GM12878 (cell line): ENCODE measurements around the gene THTPA. TPM values are rescaled to one million over a fixed set of nuclear protein-coding genes. Genes with fewer than 3 reads are reported as not detected.

Experiments
- ATAC-seq: fragments of 200-7000 bp; cut with Tn5 transposase; 3 replicates; pipeline ENCODE4 v1.9.1; 2020; ENCODE audit warnings: mild to moderate bottlenecking, moderate library complexity
- BruUV-seq: library from RNA; stranded (reverse); fragments of 400-500 nt; replicated peaks from 2 replicates; lab custom pipeline; 2021; lab: Mats Ljungman, UMichigan
- CTCF ChIA-PET: fragments of 300-600 bp; sonication (Branson Sonifier 250); formaldehyde crosslinking; extraction: SDS; loops from one replicate; lab custom pipeline; 2021; ENCODE audit warnings: inconsistent platforms; lab: Yijun Ruan, JAX
- POLR2A ChIA-PET: fragments of 350-600 bp; formaldehyde crosslinking; extraction: SDS; loops from one replicate; lab custom pipeline; 2021; ENCODE audit warnings: inconsistent platforms; lab: Charles Lee
- RAD21 ChIA-PET: fragments of 300-600 bp; sonication (Branson Sonifier 250); formaldehyde crosslinking; loops from one replicate; lab custom pipeline; 2023; ENCODE audit warnings: antibody characterized with exemption; ENCODE audit not compliant: unreplicated experiment; lab: Charles Lee
- SMC1A ChIA-PET: fragments of 300-600 bp; sonication (Branson Sonifier 250); formaldehyde crosslinking; loops from one replicate; lab custom pipeline; 2023; ENCODE audit not compliant: unreplicated experiment, uncharacterized antibody; lab: Charles Lee
- DNase-seq: peaks from one replicate; pipeline ENCODE4 v3.0.0-alpha.2; 2011; ENCODE audit warnings: low read depth, low spot score
- FAIRE-seq: peaks from 3 replicates; lab custom pipeline; 2011; peaks lifted over from hg19 to GRCh38; lab: Jason Lieb, UNC
- H2AFZ ChIP-seq: 2 replicates; pipeline ENCODE4 v1.6.0; 2011; ENCODE audit warnings: low read depth, low read length, control low read depth; ENCODE audit not compliant: control insufficient read depth
- H3K27ac ChIP-seq: 2 replicates; pipeline ENCODE4 v1.5.1; 2011; ENCODE audit warnings: control low read depth; ENCODE audit not compliant: control insufficient read depth, insufficient read depth
- H3K27me3 ChIP-seq, 2 experiments: replicated peaks in 1 of 2; 2 replicates each; pipeline versions ENCODE4 v1.6.0 to v1.6.1; 2011; ENCODE audit warnings: low read length in 1 of 2; ENCODE audit not compliant: control insufficient read depth in 2 of 2, insufficient read depth in 2 of 2
- H3K36me3 ChIP-seq, 2 experiments: 2 replicates each; pipeline ENCODE4 v1.5.1; 2011; ENCODE audit warnings: low read length in 1 of 2; ENCODE audit not compliant: control insufficient read depth in 2 of 2, insufficient read depth in 2 of 2
- H3K4me1 ChIP-seq: 2 replicates; pipeline ENCODE4 v1.6.1; 2011; ENCODE audit warnings: mild to moderate bottlenecking, low read length, moderate library complexity, mixed read lengths; ENCODE audit not compliant: control insufficient read depth, insufficient read depth
- H3K4me2 ChIP-seq: 2 replicates; pipeline ENCODE4 v1.6.0; 2011; ENCODE audit warnings: control low read depth; ENCODE audit not compliant: control insufficient read depth, insufficient read depth
- H3K4me3 ChIP-seq: fragments of 200-600 bp; sonication (generic); 2 replicates; pipeline ENCODE4 v1.5.1; 2016
- H3K79me2 ChIP-seq: 2 replicates; pipeline ENCODE4 v1.6.0; 2011; ENCODE audit warnings: low read length; ENCODE audit not compliant: control insufficient read depth, insufficient read depth
- H3K9ac ChIP-seq: 2 replicates; pipeline ENCODE4 v1.8.0; 2011; ENCODE audit warnings: low read length, control low read depth, mixed read lengths; ENCODE audit not compliant: control insufficient read depth, insufficient read depth
- H3K9me3 ChIP-seq: replicated peaks from 3 replicates; pipeline ENCODE4 v1.5.1; 2011; ENCODE audit warnings: mild to moderate bottlenecking, low read length; ENCODE audit not compliant: control insufficient read depth, insufficient read depth
- H4K20me1 ChIP-seq: 2 replicates; pipeline ENCODE4 v1.6.0; 2011; ENCODE audit not compliant: control insufficient read depth, insufficient read depth
- MYC ChIP-seq: IDR thresholded peaks from 2 replicates; pipeline ENCODE4 v1.6.1; 2011; ENCODE audit warnings: mild to moderate bottlenecking, low read length, moderate library complexity, inconsistent platforms; ENCODE audit not compliant: insufficient read depth, insufficient replicate concordance, insufficient read length, severe bottlenecking
- RBBP5 ChIP-seq: fragments of 200-600 bp; sonication (generic); conservative IDR thresholded peaks from 2 replicates; pipeline ENCODE4 v1.6.1; 2016
- WGBS: methylation state at CpG from one replicate; pipeline ENCODE4 v1.1.6; 2016; ENCODE audit warnings: low lambda C conversion rate; ENCODE audit not compliant: insufficient replicate concordance, insufficient coverage; ENCODE audit errors: missing lambda C conversion rate; 5-methylcytosine and 5-hydroxymethylcytosine counted together
- in situ Hi-C: fragments of 300-500 bp; cut with MboI; formaldehyde crosslinking; loops from 9 replicates; pipeline ENCODE4 v1.14.3; 2018; ENCODE audit warnings: mixed read lengths
- intact Hi-C: fragments of 100-400 bp; cut with micrococcal nuclease; formaldehyde crosslinking; loops from one replicate; pipeline ENCODE4 v1.14.2; 2022; ENCODE audit not compliant: unreplicated experiment
- polyA plus RNA-seq, 11 experiments: library from polyadenylated mRNA; depleted of rRNA in 4 of 11; unstranded in 6 of 11; stranded (reverse) in 5 of 11; fragments of >200 nt; fragmentation: Nextera tagmentation in 4 of 11; fragmentation: Illumina TruSeq in 1 of 11; extraction: Ambion mirVana in 4 of 11; extraction: Trizol in 1 of 11; gene quantifications; 1 replicate in 1 of 11; 2 replicates in 10 of 11; pipeline versions ENCODE4 v1.2.1 to v1.2.3, GENCODE V29; 2011 to 2016; ENCODE audit warnings: inconsistent platforms in 2 of 11, missing spikeins in 2 of 11, low read depth in 1 of 11
- total RNA-seq, 4 experiments: library from RNA; depleted of rRNA in 3 of 4; stranded (reverse); fragments of >200 nt in 3 of 4; fragmentation: Illumina TruSeq in 1 of 4; extraction: Trizol in 1 of 4; gene quantifications; 2 replicates each; pipeline versions ENCODE4 v1.2.1 to v1.2.3, GENCODE V29; 2013 to 2021
- TF ChIP-seq, protein P1 (sequence below): fragments of 450-650 bp; IDR thresholded peaks from 2 replicates; pipeline ENCODE4 v1.6.1; 2016; ENCODE audit warnings: mild to moderate bottlenecking
- TF ChIP-seq, protein P2 (sequence below): IDR thresholded peaks from 2 replicates; pipeline ENCODE4 v1.6.1; 2011; ENCODE audit warnings: low read depth, low read length, improper control_type of control experiment, borderline replicate concordance

Gene THTPA
- total and polyA plus RNA-seq, 10 of the 15 experiments (the other 5 are each of a cell fraction or from before 2014, with no cell fraction given), result 3.1 to 24.9 (median 12.8) TPM

DNA sequence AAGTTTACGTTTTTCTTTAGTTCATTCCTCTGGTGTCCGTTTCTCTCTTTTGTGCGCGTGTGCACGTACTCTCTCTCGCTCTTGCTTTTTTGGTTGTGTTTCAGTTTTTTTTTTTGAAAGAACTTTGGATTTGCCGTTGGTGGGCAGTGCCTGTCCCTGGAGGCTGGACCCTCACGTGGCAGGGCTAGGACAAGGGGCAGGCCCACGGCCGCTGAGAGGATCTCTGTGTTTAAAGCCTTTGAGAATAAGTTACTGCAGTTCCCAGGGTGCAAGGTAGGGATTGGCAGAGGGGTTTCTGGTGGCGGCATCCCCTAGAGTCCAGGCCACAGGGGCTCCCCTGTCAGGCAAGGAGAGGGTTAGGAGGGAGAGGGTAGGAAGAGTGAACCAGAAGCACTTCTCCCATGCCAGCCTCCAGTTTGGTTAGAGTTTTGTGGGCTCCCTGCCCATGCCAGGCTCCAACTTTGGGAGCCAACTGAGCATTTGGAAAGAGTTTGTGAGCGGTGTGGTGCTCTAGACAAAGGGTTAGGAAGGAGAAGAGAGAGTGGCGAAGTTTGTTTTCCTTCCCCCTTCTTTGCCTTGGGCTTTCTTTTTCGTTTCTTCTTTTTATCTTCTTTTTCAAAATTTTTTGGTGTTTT, 35.1 kb upstream of the THTPA start:
- Histone ChIP-seq H3K4me3 (no peak overlapping the region), H3K27ac (no peak overlapping the region), H3K9me3 (no peaks in the 10 kb centered on the region), H3K79me2 (no peaks in the 10 kb centered on the region), H4K20me1 (no peaks in the 10 kb centered on the region), H3K9ac (no peak overlapping the region)
- ChIA-PET POLR2A (no interaction called here), RAD21 (interaction anchor here (0.6 kb wide), 1 partner anchor 39 kb away, joined by 3 read pairs; no protein-coding TSS in a partner anchor)
- no peak for DNase-seq
- TF ChIP-seq MYC (no peak), RBBP5 (no peak)
- TF ChIP-seq, protein P1, sequence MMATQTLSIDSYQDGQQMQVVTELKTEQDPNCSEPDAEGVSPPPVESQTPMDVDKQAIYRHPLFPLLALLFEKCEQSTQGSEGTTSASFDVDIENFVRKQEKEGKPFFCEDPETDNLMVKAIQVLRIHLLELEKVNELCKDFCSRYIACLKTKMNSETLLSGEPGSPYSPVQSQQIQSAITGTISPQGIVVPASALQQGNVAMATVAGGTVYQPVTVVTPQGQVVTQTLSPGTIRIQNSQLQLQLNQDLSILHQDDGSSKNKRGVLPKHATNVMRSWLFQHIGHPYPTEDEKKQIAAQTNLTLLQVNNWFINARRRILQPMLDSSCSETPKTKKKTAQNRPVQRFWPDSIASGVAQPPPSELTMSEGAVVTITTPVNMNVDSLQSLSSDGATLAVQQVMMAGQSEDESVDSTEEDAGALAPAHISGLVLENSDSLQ, result no peak
- TF ChIP-seq, protein P2, sequence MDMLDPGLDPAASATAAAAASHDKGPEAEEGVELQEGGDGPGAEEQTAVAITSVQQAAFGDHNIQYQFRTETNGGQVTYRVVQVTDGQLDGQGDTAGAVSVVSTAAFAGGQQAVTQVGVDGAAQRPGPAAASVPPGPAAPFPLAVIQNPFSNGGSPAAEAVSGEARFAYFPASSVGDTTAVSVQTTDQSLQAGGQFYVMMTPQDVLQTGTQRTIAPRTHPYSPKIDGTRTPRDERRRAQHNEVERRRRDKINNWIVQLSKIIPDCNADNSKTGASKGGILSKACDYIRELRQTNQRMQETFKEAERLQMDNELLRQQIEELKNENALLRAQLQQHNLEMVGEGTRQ, result no peak
- TF ChIP-seq, all 136 proteins: peak for 0
- in situ Hi-C loops (no loop called here), intact Hi-C loops (no loop called here)
- ChIA-PET SMC1A (no interaction called here), CTCF (interaction anchor here (1.2 kb wide), 1 partner anchor 37 kb away, joined by 3 read pairs; no protein-coding TSS in a partner anchor)
- no peak for ATAC-seq
- no peaks in the 10 kb centered on the region for H3K36me3 ChIP-seq
- no peak overlapping the region for H3K4me2 ChIP-seq
- BruUV-seq, result no TSS peak
- FAIRE-seq, result no peak
- no peak overlapping the region for H2AFZ ChIP-seq
- no peaks in the 10 kb centered on the region for H3K27me3 ChIP-seq
- no peaks in the 10 kb centered on the region for H3K4me1 ChIP-seq
- 69% methylated on average over 9 of the region's 14 CpGs for WGBS
